Fibroblast of villous mesenchyme (primary cell): ENCODE data around the gene WDR1. TPM values are rescaled to one million over a fixed set of nuclear protein-coding genes. Genes with fewer than 3 reads are reported as not detected.
A peak's percentile ranks its signal among the peaks of the same experiment; 100 is the strongest.

Experiments
- DNase-seq: peaks from one replicate; pipeline ENCODE4 v3.0.0-alpha.2; 2010; ENCODE audit warnings: low read depth
- H3K4me3 ChIP-seq: 2 replicates; pipeline ENCODE4 v1.5.1; 2011; ENCODE audit warnings: low read depth, mild to moderate bottlenecking, low read length
- CTCF ChIP-seq: IDR thresholded peaks from 2 replicates; pipeline ENCODE4 v1.5.1; 2012; ENCODE audit warnings: low read depth, mild to moderate bottlenecking, low read length; ENCODE audit not compliant: insufficient read depth
- total RNA-seq: library from RNA; depleted of rRNA; stranded (reverse); fragments of >200 nt; gene quantifications from 2 replicates; pipeline ENCODE4 v1.2.3, GENCODE V29; 2012

The WDR1 gene
- total RNA-seq, 1 donor: 516 TPM

- DNase-seq: no peak
- H3K4me3 ChIP-seq: no peak overlapping the region
- no peak for TF ChIP-seq CTCF
Observed at GRCh38 chr4:10124167-10124930, 7.8 kb upstream of the WDR1 start.

GRCh38 chr4:10123227-10124101, 6.9 kb upstream of the WDR1 start:
- no peak overlapping the region for H3K4me3 ChIP-seq
- TF ChIP-seq CTCF: no peak
- peak; percentile 54 for DNase-seq

- TF ChIP-seq CTCF: no peak
- no peak for DNase-seq
- H3K4me3 ChIP-seq: no peak overlapping the region
Observed at GRCh38 chr4:10122236-10122932, 5.8 kb upstream of the WDR1 start.

GRCh38 chr4:10121568-10122208, 5.1 kb upstream of the WDR1 start:
- DNase-seq: no peak
- no peak overlapping the region for H3K4me3 ChIP-seq
- TF ChIP-seq CTCF: no peak

- no peak for DNase-seq
- no peak for TF ChIP-seq CTCF
- H3K4me3 ChIP-seq: no peak overlapping the region
Observed at GRCh38 chr4:10120943-10121567, 4.5 kb upstream of the WDR1 start.

- H3K4me3 ChIP-seq: no peak overlapping the region
- TF ChIP-seq CTCF: no peak
- no peak for DNase-seq
Observed at GRCh38 chr4:10119773-10120172, 3.2 kb upstream of the WDR1 start.
